Stimulated activated CD4-positive, alpha-beta T cell treated with anti-CD3 and anti-CD28 coated beads, TNF-alpha, amount 100 ng/mL, for 48 hours (primary cell): ENCODE data around the gene RNF151.
"Not testable (repeated sequence)": the region's sequence is repeated elsewhere in the genome, so short reads cannot be mapped to it uniquely, and the experiment has no call there.

Experiments
- DNase-seq, 3 donors: peaks; one replicate each; pipeline ENCODE4 v3.0.0-alpha.2; 2020; ENCODE audit warnings: low read depth in 3 of 3

Gene RNF151, protein sequence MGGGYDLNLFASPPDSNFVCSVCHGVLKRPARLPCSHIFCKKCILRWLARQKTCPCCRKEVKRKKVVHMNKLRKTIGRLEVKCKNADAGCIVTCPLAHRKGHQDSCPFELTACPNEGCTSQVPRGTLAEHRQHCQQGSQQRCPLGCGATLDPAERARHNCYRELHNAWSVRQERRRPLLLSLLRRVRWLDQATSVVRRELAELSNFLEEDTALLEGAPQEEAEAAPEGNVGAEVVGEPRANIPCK

GRCh38 chr16:1966460-1966859 lies at the start of gene RNF151:
Gene RNF151, plus strand, starts transcription at chr16:1966856. Its CDS starts 26 bp downstream, at chr16:1966882.
- no peak for DNase-seq

DNA sequence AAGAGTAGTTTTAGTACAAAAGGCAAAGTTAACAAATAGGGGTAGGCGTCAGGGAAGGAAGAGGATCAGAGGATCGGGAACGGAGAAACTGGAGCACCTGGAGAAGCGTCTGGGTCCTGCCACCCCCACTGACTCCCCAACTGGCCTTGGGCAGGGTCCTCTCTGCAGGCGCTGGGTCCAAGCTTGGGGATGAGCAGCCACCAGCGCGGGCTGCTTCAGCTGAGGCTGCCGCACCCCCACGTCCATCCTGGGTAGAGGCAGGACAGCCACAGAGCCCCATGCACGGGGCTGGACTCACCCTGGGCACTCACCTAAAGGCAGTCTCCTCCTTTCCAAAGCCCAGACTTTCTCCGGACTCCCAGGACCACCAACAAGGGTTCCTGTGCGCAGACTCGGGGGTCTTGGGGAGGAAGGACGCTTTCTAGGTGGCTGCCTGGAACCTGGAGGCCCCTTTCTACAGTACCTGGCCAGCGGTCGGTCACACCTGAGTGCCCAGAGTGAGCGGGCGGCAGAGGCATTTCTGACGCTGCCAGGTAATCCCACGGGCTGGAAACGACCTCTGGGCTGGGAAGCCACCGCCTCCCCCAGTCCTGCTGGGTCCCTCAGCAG lies 49.5 kb upstream of the RNF151 start:
- DNase-seq: no peak

DNA sequence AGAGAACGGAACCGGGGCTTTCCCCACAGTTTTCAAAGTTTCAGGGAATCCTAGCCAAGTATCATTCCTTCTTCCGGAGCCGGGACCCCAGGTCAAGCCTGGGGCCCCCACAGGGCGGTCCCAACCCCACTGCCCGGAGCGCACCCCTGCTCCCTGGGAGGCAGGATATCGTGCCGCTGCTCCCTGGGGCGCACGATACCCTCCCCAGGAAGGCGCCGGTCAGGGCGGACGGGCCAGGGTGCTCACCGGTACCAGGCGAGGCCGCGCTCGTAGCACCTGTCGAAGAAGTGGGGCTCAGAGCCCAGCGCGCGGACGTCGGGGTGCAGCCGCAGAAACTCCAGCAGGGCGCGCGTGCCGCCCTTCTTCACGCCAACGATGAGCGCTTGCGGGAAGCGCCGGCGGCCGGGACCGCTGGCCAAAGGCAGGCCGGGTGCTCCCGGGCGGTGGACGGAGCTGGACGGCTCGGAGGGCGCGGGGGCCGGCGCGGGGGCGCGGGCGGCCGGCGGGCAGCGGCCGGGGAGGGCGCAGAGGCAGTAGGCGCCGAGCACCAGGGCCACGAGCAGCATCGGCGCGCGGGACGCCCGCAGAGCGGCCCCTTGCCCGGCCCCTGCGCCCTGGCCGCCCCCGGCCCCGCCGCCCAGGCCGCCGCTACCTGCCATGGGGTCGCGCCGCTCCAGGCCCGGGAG lies 48.8 kb upstream of the RNF151 start:
- no peak for DNase-seq

GRCh38 chr16:1918351-1919326 lies 48.0 kb upstream of the RNF151 start, which contains the start of gene HS3ST6:
Gene HS3ST6, minus strand, starts transcription at chr16:1918415. Its CDS starts 92 bp downstream, at chr16:1918323.
- no peak for DNase-seq

- no peak for DNase-seq
Measured at GRCh38 chr16:1919327-1919998, 47.2 kb upstream of the RNF151 start.

DNA sequence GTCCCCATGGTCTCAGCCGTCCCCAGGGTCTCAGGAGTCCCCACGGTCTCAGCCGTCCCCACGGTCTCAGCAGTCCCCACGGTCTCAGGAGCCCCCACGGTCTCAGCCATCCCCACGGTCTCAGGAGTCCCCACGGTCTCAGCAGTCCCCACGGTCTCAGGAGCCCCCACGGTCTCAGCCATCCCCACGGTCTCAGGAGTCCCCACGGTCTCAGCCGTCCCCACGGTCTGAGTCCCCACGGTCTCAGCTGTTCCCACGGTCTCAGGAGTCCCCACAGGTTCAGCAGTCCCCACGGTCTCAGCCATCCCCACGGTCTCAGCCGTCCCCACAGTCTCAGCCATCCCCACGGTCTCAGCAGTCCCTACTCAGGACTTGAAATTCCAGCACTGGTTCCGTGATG lies 46.5 kb upstream of the RNF151 start:
- DNase-seq: not testable (repeated sequence)

DNA sequence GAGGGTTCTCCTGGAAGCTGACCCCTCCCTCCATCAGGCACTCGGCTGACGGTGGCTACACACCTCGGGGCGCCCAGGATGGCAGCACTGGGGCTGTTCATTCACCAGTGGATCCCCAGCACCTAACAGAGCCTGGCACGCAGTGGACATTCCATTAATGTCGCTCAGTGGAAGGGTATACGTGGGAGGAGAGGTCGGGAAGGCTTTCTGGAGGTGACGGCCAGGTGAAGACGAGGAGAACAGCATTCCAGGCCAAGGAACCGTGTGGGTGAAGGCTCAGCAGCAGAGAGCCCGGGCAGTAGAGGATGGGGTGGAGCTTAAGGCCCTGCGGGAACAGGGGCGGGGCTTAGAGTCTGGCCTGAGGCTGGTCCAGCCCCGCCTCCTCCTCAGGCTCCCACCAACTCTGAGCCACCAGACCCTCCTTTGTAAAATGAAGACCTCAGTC lies 45.9 kb upstream of the RNF151 start:
- DNase-seq: no peak

DNA sequence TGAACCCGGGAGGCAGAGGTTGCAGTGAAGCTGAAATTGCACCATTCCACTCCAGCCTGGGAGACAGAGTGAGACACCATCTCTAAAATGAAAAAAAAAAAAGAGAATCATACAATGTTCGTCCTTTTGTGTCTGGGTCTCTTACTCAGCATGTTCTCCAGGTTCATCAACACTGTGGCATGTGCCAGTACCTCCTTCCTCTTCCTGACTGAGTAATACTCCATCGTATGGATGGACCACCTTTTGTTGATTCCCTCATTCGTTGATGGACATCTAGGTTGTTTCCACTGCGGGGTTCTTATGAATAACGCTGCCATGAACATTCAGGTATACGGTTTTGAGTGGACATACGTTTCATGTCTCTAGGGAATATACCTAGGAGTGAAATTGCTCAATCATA lies 44.3 kb upstream of the RNF151 start:
- DNase-seq: no peak

GRCh38 chr16:1923299-1924034 lies 43.2 kb upstream of the RNF151 start:
- no peak for DNase-seq

DNA sequence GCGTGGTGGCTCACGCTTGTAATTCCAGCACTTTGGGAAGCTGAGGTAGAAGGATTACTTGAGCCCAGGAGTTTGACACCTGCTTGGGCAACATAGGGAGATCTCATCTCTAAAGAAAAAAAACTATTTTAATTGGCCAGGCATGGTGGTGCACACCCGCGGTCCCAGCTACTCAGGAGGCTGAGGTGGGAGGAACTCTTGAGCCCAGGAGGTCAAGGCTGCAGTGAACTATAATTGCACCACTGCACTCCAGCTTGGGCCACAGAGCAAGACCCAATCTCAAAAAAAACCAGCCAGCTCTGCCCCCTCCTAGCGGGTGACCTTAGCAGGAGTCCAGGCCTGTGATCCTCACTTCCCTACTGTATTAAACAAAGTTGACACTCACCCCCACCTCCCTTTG lies 42.6 kb upstream of the RNF151 start:
- no peak for DNase-seq

DNA sequence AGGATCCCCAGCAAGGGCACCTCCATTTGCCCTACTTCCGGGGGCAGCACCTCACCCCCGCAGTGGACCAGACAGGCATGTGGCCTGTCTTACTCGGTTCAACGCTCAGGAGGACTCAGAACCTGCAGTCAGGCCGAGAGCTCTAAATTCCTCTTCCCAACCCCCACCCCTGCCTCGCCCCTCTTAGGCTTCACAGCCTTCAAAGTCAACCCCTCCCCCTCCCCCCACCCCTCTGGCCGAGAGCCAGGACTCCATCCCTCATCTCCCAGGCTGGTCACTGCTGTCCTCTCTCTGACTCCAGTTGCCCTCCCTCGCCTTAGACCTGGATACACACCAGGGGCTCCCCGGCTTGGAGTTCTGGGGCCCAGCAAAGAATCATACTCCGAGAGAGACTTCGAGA lies 40.4 kb upstream of the RNF151 start:
- no peak for DNase-seq

- DNase-seq: no peak
Measured at GRCh38 chr16:1929105-1929504, 37.6 kb upstream of the RNF151 start.

GRCh38 chr16:1929578-1930337 lies 36.9 kb upstream of the RNF151 start:
- peak; percentile 86 to 93 (median 93) for DNase-seq

DNA sequence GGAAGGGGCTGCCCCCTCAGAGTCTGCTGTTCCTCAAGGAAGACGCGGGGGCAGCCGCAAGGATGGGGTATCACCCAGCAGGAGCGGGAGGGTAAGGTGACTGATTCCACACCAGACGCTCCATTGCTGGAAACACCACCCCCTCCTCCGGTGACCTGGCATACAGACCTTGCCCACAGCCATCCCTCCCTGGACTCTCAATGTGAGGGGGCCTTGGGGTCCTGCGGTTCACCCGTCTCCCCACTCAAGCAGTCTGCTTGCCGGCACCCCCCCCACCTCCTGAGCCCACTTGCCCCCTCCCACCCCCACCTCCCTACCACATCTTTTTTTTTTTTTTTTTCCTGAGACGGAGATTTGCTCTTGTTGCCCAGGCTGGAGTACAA lies 36.3 kb upstream of the RNF151 start:
- no peak for DNase-seq

DNA sequence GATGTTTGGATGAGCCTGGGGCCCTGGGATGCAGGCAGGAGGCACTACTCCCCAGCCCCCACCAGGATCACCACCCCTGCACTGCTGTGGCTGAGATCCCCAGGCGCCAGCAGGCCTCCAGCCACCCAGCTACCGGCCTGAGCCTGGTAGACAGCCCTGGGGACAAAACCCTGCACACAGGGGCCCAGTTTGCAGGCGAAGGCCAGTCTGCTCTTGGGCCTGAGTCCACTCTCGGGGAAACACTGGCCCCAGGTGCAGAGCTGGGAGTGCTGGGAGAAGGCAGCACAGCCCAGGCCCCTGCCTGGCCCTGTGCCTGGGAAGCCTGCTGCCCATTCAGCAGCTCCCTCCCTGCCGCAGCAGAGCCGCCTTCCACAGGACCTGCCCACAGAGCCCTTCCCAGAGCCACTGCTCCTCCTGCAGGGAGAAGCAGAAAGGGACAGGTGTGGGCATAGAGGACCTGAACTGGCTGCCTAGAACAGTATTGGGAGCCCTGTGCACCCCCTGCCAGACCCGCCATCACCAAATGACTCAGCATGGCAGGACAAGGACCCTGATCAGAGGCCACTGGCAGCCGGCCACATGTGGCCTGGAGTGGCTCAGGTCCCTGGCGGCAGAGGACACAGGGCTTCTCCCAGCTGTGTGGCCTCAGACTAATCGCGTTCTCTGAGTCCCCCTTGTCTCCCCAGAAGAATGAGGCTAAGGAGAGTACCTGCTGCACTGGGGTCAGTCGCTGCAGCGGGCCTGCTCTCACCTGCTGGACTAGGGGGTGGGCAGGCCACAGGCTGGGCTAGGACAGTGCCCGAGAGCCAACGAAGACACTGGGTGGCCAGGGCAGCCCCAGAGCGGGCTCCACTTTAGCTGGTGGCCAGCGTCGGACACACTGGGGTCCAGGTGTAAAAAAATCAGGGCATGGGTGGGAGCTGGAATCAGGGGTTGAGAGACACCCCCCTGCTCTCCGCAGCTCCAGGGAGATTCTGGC lies 34.3 kb upstream of the RNF151 start:
- no peak for DNase-seq

DNA sequence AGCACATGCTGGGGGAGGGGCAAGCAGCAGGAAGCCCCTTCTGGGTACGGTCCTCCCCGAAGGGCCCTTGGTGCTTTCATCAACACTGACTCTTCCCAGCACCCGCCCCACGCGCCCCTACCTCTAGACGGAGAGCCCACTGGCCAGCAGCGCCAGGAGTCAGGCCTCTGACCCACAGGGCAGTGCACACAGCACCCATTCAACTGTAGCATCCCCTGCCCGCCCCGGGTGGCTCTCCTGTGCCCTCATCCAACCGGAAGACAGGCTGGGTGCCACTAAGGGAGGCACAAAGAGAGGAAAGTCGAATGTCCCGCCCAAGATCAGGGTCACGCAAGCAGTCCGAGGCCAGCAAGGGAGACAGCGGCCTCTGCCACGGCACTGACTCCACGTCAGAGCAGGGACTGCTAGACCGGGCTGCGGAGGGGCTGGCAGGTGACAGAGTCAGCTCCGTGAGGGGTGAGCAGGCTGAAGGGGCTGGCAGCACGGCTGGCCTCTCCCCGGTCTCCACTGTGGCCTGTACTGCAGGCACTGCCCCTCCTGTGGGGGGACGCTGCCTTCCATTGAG lies 33.5 kb upstream of the RNF151 start:
- no peak for DNase-seq

- DNase-seq: no peak
Measured at GRCh38 chr16:1936945-1937479, 29.6 kb upstream of the RNF151 start.

GRCh38 chr16:1938316-1938715 lies 28.3 kb upstream of the RNF151 start:
- DNase-seq: no peak
